AG09319 (cell line): ENCODE results near the gene ATP6AP1.

Experiments
- DNase-seq: peaks from one replicate; pipeline ENCODE4 v3.0.0-alpha.2; 2010; ENCODE audit warnings: low read depth; ENCODE audit errors: extremely low read depth
- TF ChIP-seq, protein P1 (sequence below): IDR thresholded peaks from 2 replicates; pipeline ENCODE4 v1.5.1; 2011; ENCODE audit warnings: low read depth, mild to moderate bottlenecking, inconsistent platforms, low read length, moderate library complexity

Gene ATP6AP1

GRCh38 chrX:154412468-154412867 is 16.0 kb upstream of the ATP6AP1 start:
- DNase-seq, result no peak
- TF ChIP-seq, protein P1, sequence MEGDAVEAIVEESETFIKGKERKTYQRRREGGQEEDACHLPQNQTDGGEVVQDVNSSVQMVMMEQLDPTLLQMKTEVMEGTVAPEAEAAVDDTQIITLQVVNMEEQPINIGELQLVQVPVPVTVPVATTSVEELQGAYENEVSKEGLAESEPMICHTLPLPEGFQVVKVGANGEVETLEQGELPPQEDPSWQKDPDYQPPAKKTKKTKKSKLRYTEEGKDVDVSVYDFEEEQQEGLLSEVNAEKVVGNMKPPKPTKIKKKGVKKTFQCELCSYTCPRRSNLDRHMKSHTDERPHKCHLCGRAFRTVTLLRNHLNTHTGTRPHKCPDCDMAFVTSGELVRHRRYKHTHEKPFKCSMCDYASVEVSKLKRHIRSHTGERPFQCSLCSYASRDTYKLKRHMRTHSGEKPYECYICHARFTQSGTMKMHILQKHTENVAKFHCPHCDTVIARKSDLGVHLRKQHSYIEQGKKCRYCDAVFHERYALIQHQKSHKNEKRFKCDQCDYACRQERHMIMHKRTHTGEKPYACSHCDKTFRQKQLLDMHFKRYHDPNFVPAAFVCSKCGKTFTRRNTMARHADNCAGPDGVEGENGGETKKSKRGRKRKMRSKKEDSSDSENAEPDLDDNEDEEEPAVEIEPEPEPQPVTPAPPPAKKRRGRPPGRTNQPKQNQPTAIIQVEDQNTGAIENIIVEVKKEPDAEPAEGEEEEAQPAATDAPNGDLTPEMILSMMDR, result no peak

DNA sequence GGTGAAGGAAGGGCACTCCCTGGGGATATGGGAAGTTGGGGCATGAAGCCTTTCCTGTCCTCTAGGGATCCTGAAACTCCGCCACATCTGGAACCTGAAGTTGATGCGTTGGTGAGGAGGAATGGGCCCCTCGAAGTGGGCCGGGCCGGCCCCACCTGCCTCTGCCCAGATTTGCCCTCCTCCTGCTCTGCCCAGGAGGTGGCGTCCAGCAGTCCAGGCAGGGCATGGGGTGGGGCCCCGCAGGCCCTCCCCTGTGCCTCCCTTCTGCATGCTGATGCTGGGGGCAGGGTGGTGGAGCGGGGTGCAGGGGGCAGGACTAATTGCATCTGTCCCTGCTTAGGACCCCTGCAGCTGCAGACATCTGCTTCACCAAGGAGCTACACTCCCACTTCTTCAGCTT is 15.3 kb upstream of the ATP6AP1 start:
- DNase-seq, result no peak

DNA sequence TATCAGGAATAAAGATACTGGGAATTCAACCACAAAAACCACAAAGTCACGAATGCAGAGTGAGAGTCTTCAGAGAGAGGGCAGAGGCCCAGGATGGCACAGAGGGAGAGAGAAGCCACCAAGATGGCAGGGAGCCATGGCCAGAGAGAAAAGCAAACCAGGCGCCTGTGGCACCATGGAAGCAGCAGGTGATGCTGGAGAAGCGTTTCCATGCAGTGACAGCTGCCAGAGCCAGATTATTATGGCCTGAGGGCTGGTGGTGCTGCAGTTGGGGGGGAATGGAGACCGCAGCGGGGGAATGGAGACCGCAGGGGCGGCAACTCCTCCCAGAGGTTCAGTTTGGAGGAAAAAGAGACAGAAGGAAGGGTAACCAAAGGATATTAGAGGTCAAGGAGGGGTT is 11.3 kb upstream of the ATP6AP1 start:
- TF ChIP-seq, protein P1, result no peak
- DNase-seq, result no peak

More for the DNA sequence above, 15.3 kb upstream of the ATP6AP1 start:
- TF ChIP-seq, protein P1, result no peak

GRCh38 chrX:154419189-154419588 is 9.3 kb upstream of the ATP6AP1 start:
- no peak for DNase-seq
- TF ChIP-seq, protein P1, result no peak

GRCh38 chrX:154419688-154420401 is 8.6 kb upstream of the ATP6AP1 start:
- no peak for DNase-seq
- TF ChIP-seq, protein P1, result no peak

- DNase-seq, result no peak
- TF ChIP-seq, protein P1, result no peak
Observed at GRCh38 chrX:154420402-154420756, 8.1 kb upstream of the ATP6AP1 start.

- TF ChIP-seq, protein P1, result no peak
- DNase-seq, result no peak
Observed at GRCh38 chrX:154426916-154427770, 1.3 kb upstream of the ATP6AP1 start.
